GM12878 (cell line): ENCODE results near the gene PIM2. TPM values are rescaled to one million over a fixed set of nuclear protein-coding genes. Genes with fewer than 3 reads are reported as not detected.

ENCODE experiments used
- CHD1 ChIP-seq: IDR thresholded peaks from 2 replicates; pipeline ENCODE4 v1.6.1; 2012; ENCODE audit warnings: low read depth, low read length, improper control_type of control experiment
- DPF2 ChIP-seq: fragments of 450-650 bp; IDR thresholded peaks from 2 replicates; pipeline ENCODE4 v1.6.1; 2017; ENCODE audit warnings: mild to moderate bottlenecking
- ETV6 ChIP-seq, 2 experiments: fragments of 450-650 bp in 1 of 2; IDR thresholded peaks in 1 of 2; conservative IDR thresholded peaks in 1 of 2; 2 replicates each; pipeline ENCODE4 v1.6.1; 2014; ENCODE audit warnings: antibody characterized with exemption in 1 of 2, borderline replicate concordance in 1 of 2, low read depth in 1 of 2, mild to moderate bottlenecking in 1 of 2, moderate library complexity in 1 of 2
- FOXK2 ChIP-seq: fragments of 450-650 bp; IDR thresholded peaks from 2 replicates; pipeline ENCODE4 v1.6.1; 2017; ENCODE audit warnings: mild to moderate bottlenecking, moderate library complexity
- HCFC1 ChIP-seq: fragments of 150-350 bp; IDR thresholded peaks from 2 replicates; pipeline ENCODE4 v1.6.1; 2014; ENCODE audit warnings: low read length
- HDAC2 ChIP-seq: fragments of 200-600 bp; sonication (generic); IDR thresholded peaks from 2 replicates; pipeline ENCODE4 v1.6.1; 2017
- KDM1A ChIP-seq: fragments of 200-600 bp; sonication (generic); IDR thresholded peaks from 2 replicates; pipeline ENCODE4 v1.6.1; 2016; ENCODE audit warnings: borderline replicate concordance
- KLF5 ChIP-seq: fragments of 450-650 bp; IDR thresholded peaks from 2 replicates; pipeline ENCODE4 v1.6.1; 2014; ENCODE audit warnings: mild to moderate bottlenecking; ENCODE audit not compliant: partially characterized antibody
- MAX ChIP-seq: IDR thresholded peaks from 2 replicates; pipeline ENCODE4 v1.6.1; 2012; ENCODE audit warnings: low read depth, low read length, improper control_type of control experiment
- MTA3 ChIP-seq: IDR thresholded peaks from 2 replicates; pipeline ENCODE4 v1.6.1; 2012; ENCODE audit warnings: low read length, inconsistent platforms, borderline replicate concordance
- MYB ChIP-seq: fragments of 150-350 bp; IDR thresholded peaks from 2 replicates; pipeline ENCODE4 v1.6.1; 2014; ENCODE audit warnings: mild to moderate bottlenecking, low read depth, low read length, borderline replicate concordance
- MYC ChIP-seq: IDR thresholded peaks from 2 replicates; pipeline ENCODE4 v1.6.1; 2011; ENCODE audit warnings: mild to moderate bottlenecking, low read length, moderate library complexity, inconsistent platforms; ENCODE audit not compliant: insufficient read depth, insufficient replicate concordance, insufficient read length, severe bottlenecking
- POLR2A ChIP-seq: IDR thresholded peaks from 2 replicates; pipeline ENCODE4 v1.6.1; 2011; ENCODE audit warnings: low read depth, mild to moderate bottlenecking, low read length
- POLR2AphosphoS2 ChIP-seq: IDR thresholded peaks from 2 replicates; pipeline ENCODE4 v1.6.1; 2011; ENCODE audit warnings: low read depth, mild to moderate bottlenecking, low read length, improper control_type of control experiment, moderate library complexity
- POU2F2 ChIP-seq: IDR thresholded peaks from 3 replicates; pipeline ENCODE4 v1.6.1; 2011; ENCODE audit warnings: low read depth, mild to moderate bottlenecking, low read length, borderline replicate concordance
- REST ChIP-seq: IDR thresholded peaks from 2 replicates; pipeline ENCODE4 v1.6.1; 2012; ENCODE audit warnings: mild to moderate bottlenecking, low read depth, low read length
- SMAD5 ChIP-seq: IDR thresholded peaks from 2 replicates; pipeline ENCODE4 v1.6.1; 2016; ENCODE audit warnings: antibody characterized with exemption, low read depth
- SMC3 ChIP-seq: IDR thresholded peaks from 2 replicates; pipeline ENCODE4 v1.6.1; 2011; ENCODE audit warnings: low read length, improper control_type of control experiment, borderline replicate concordance
- SREBF1 ChIP-seq: IDR thresholded peaks from 2 replicates; pipeline ENCODE4 v1.6.1; 2012; ENCODE audit warnings: mild to moderate bottlenecking, low read length
- STAT1 ChIP-seq: fragments of 450-650 bp; conservative IDR thresholded peaks from 2 replicates; pipeline ENCODE4 v1.6.1; 2014; ENCODE audit warnings: antibody characterized with exemption, mild to moderate bottlenecking
- SUPT20H ChIP-seq: IDR thresholded peaks from 2 replicates; pipeline ENCODE4 v1.6.1; 2011; ENCODE audit warnings: low read depth, mild to moderate bottlenecking, low read length, moderate library complexity, borderline replicate concordance; ENCODE audit not compliant: control insufficient read depth
- SUZ12 ChIP-seq: fragments of 200-600 bp; sonication (generic); IDR thresholded peaks from one replicate; pipeline ENCODE4 v1.6.1; 2018; ENCODE audit warnings: antibody characterized with exemption, mild to moderate bottlenecking; ENCODE audit not compliant: unreplicated experiment
- TCF3 ChIP-seq: IDR thresholded peaks from 2 replicates; pipeline ENCODE4 v1.6.1; 2012; ENCODE audit warnings: low read depth, mild to moderate bottlenecking, low read length, borderline replicate concordance; ENCODE audit not compliant: insufficient read depth
- USF1 ChIP-seq: IDR thresholded peaks from 2 replicates; pipeline ENCODE4 v1.6.1; 2011; ENCODE audit warnings: borderline replicate concordance, low read depth, mild to moderate bottlenecking, moderate library complexity, mixed read lengths, low read length; ENCODE audit not compliant: insufficient read depth; ENCODE audit errors: extremely low read length
- ZBTB33 ChIP-seq: fragments of 450-650 bp; IDR thresholded peaks from 2 replicates; pipeline ENCODE4 v1.6.1; 2017; ENCODE audit warnings: mild to moderate bottlenecking
- ZNF217 ChIP-seq: fragments of 450-650 bp; IDR thresholded peaks from 2 replicates; pipeline ENCODE4 v1.6.1; 2017; ENCODE audit warnings: antibody characterized with exemption, mild to moderate bottlenecking
- ZNF622 ChIP-seq: fragments of 450-650 bp; IDR thresholded peaks from 2 replicates; pipeline ENCODE4 v1.6.1; 2017; ENCODE audit warnings: mild to moderate bottlenecking, inconsistent platforms
- ZZZ3 ChIP-seq: IDR thresholded peaks from 2 replicates; pipeline ENCODE4 v1.6.1; 2011; ENCODE audit warnings: low read depth; ENCODE audit not compliant: control insufficient read depth, insufficient read length
- polyA plus RNA-seq, 11 experiments: library from polyadenylated mRNA; depleted of rRNA in 4 of 11; unstranded in 6 of 11; stranded (reverse) in 5 of 11; fragments of >200 nt; fragmentation: Nextera tagmentation in 4 of 11; fragmentation: Illumina TruSeq in 1 of 11; extraction: Ambion mirVana in 4 of 11; extraction: Trizol in 1 of 11; gene quantifications; 1 replicate in 1 of 11; 2 replicates in 10 of 11; pipeline versions ENCODE4 v1.2.1 to v1.2.3, GENCODE V29; 2011 to 2016; ENCODE audit warnings: inconsistent platforms in 2 of 11, missing spikeins in 2 of 11, low read depth in 1 of 11
- total RNA-seq, 4 experiments: library from RNA; depleted of rRNA in 3 of 4; stranded (reverse); fragments of >200 nt in 3 of 4; fragmentation: Illumina TruSeq in 1 of 4; extraction: Trizol in 1 of 4; gene quantifications; 2 replicates each; pipeline versions ENCODE4 v1.2.1 to v1.2.3, GENCODE V29; 2013 to 2021

PIM2 gene
- total and polyA plus RNA-seq, 10 of the 15 experiments (the other 5 are each of a cell fraction or from before 2014, with no cell fraction given): 19.2 to 96.8 (median 32.3) TPM

- TF ChIP-seq MAX (no peak), SMC3 (peak; percentile 13; the same call in 1 of the 2 replicates), ETV6 (conservative IDR thresholded peaks at IDR 0.05 in 1 of 2, IDR thresholded peaks at IDR 0.05 in 1 of 2; ENCODE audit: borderline replicate concordance in 1 of 2, low read depth in 1 of 2) (no peak), MTA3 (no peak), POLR2AphosphoS2 (no peak), SUZ12 (no peak), HCFC1 (no peak), CHD1 (no peak), MYC (no peak), FOXK2 (no peak), DPF2 (no peak), SREBF1 (no peak), USF1 (no peak), KLF5 (no peak), SUPT20H (no peak), HDAC2 (no peak), POLR2A (no peak), REST (no peak), ZNF217 (no peak), ZNF622 (no peak), KDM1A (no peak), STAT1 (no peak), ZBTB33 (no peak), ZZZ3 (no peak), SMAD5 (no peak), MYB (no peak), POU2F2 (no peak), TCF3 (no peak)
These were observed 14.9 kb upstream of the PIM2 start (continued) for GRCh38 chrX:48933757-48934156.
